ENCODE data around the gene CFAP61.

Gene CFAP61

GRCh38 chr20:20321134-20321533, 268.8 kb downstream of the CFAP61 start:
- Histone ChIP-seq H3K36me3 (ENCODE audit: control insufficient read depth, insufficient read depth, low read length) (no peaks in the 10 kb centered on the region), H3K4me1 (ENCODE audit: control insufficient read depth, insufficient read depth, low read length) (no peaks in the 10 kb centered on the region), H3K4me3 (ENCODE audit: low read length) (no peak overlapping the region), H3K9ac (ENCODE audit: low read length) (no peak overlapping the region), H3K27me3 (ENCODE audit: control insufficient read depth, insufficient read depth, low read length) (no peaks in the 10 kb centered on the region), H3K27ac (ENCODE audit: low read depth, low read length) (no peak overlapping the region)

GRCh38 chr20:20321917-20322316, 269.6 kb downstream of the CFAP61 start:
- no peaks in the 10 kb centered on the region for H3K4me1 ChIP-seq (ENCODE audit: control insufficient read depth, insufficient read depth, low read length)
- no peak overlapping the region for H3K4me3 ChIP-seq (ENCODE audit: low read length)
- no peaks in the 10 kb centered on the region for H3K27me3 ChIP-seq (ENCODE audit: control insufficient read depth, insufficient read depth, low read length)
- H3K27ac ChIP-seq (ENCODE audit: low read depth, low read length) = no peak overlapping the region
- no peaks in the 10 kb centered on the region for H3K36me3 ChIP-seq (ENCODE audit: control insufficient read depth, insufficient read depth, low read length)
- H3K9ac ChIP-seq (ENCODE audit: low read length) = no peak overlapping the region

GRCh38 chr20:20322912-20323311, 270.6 kb downstream of the CFAP61 start:
- no peaks in the 10 kb centered on the region for H3K36me3 ChIP-seq (ENCODE audit: control insufficient read depth, insufficient read depth, low read length)
- no peak overlapping the region for H3K4me3 ChIP-seq (ENCODE audit: low read length)
- no peaks in the 10 kb centered on the region for H3K4me1 ChIP-seq (ENCODE audit: control insufficient read depth, insufficient read depth, low read length)
- no peak overlapping the region for H3K27ac ChIP-seq (ENCODE audit: low read depth, low read length)
- no peaks in the 10 kb centered on the region for H3K27me3 ChIP-seq (ENCODE audit: control insufficient read depth, insufficient read depth, low read length)
- H3K9ac ChIP-seq (ENCODE audit: low read length) = no peak overlapping the region

DNA sequence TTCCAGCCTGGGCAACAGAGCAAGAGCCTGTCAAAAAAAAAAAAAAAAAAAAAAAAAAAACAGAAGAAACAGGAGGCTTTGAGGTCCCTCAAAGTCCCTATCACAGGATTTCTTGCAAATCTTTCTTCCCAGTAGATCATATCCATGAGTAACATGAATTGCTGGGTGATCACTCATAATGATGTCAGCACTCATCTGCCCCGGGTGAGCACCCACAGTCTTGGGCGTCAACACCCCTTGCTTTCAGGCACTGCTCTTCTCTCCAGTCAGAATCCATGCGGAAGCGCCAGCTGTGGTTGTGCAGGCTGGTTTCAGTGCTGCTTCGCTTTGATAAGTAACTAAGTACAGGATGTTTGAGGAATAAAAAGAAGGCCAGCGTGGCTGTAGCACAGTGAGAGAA, 275.4 kb downstream of the CFAP61 start:
- no peaks in the 10 kb centered on the region for H3K36me3 ChIP-seq (ENCODE audit: control insufficient read depth, insufficient read depth, low read length)
- no peak overlapping the region for H3K4me3 ChIP-seq (ENCODE audit: low read length)
- H3K9ac ChIP-seq (ENCODE audit: low read length) = no peak overlapping the region

GRCh38 chr20:20329564-20329963, 277.2 kb downstream of the CFAP61 start:
- no peaks in the 10 kb centered on the region for H3K36me3 ChIP-seq (ENCODE audit: control insufficient read depth, insufficient read depth, low read length)
- no peak overlapping the region for H3K27ac ChIP-seq (ENCODE audit: low read depth, low read length)
- no peaks in the 10 kb centered on the region for H3K4me1 ChIP-seq (ENCODE audit: control insufficient read depth, insufficient read depth, low read length)
- no peak overlapping the region for H3K9ac ChIP-seq (ENCODE audit: low read length)
- no peak overlapping the region for H3K4me3 ChIP-seq (ENCODE audit: low read length)
- no peaks in the 10 kb centered on the region for H3K27me3 ChIP-seq (ENCODE audit: control insufficient read depth, insufficient read depth, low read length)

More for the DNA sequence above, 275.4 kb downstream of the CFAP61 start:
- Histone ChIP-seq H3K27ac (ENCODE audit: low read depth, low read length) (no peak overlapping the region), H3K27me3 (ENCODE audit: control insufficient read depth, insufficient read depth, low read length) (no peaks in the 10 kb centered on the region), H3K4me1 (ENCODE audit: control insufficient read depth, insufficient read depth, low read length) (no peaks in the 10 kb centered on the region)

DNA sequence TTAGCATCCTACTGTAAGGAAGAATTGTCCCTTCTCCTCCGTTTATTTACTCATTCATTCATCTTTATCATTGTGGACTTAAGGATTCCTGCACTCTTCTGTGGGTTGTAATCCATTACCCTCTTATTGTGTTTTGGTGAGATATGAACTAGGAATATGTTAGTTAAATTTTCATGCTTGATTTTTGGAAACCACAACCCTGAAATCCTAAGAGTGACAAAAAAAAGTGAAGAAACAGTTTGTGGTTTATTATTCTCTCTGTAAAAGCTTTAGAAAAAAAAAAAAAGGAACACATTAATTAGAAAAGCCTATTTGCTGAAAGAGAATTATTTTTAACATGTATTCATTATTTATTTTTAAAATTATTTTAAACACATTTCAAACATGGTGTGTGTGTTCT, 278.8 kb downstream of the CFAP61 start:
- H3K27me3 ChIP-seq (ENCODE audit: control insufficient read depth, insufficient read depth, low read length) = no peaks in the 10 kb centered on the region
- H3K27ac ChIP-seq (ENCODE audit: low read depth, low read length) = no peak overlapping the region

DNA sequence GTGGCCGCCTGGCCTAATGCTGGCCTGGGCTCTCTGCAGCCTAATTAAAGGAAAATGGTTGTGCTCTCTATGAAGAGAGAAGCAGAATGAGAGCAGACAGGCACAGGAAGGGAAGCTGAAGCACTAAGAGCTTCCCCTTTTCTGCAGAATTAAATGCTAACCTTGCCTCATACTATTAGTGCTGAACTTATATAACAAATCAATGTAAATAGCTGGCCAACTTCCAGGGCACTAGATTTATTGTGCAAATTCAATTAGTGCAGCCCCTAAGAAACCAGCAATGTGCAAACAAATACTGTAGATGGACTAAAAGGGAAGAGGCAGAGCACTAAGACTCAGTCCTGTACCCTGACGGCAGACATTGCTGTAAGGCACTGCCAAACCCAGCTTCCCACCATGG, 279.5 kb downstream of the CFAP61 start:
- H3K4me1 ChIP-seq (ENCODE audit: control insufficient read depth, insufficient read depth, low read length) = no peaks in the 10 kb centered on the region
- H3K4me3 ChIP-seq (ENCODE audit: low read length) = no peak overlapping the region
- H3K27ac ChIP-seq (ENCODE audit: low read depth, low read length) = no peak overlapping the region
- H3K9ac ChIP-seq (ENCODE audit: low read length) = no peak overlapping the region
- H3K36me3 ChIP-seq (ENCODE audit: control insufficient read depth, insufficient read depth, low read length) = no peaks in the 10 kb centered on the region
- no peaks in the 10 kb centered on the region for H3K27me3 ChIP-seq (ENCODE audit: control insufficient read depth, insufficient read depth, low read length)

More for the DNA sequence above, 278.8 kb downstream of the CFAP61 start:
- H3K4me1 ChIP-seq (ENCODE audit: control insufficient read depth, insufficient read depth, low read length) = no peaks in the 10 kb centered on the region
- H3K36me3 ChIP-seq (ENCODE audit: control insufficient read depth, insufficient read depth, low read length) = no peaks in the 10 kb centered on the region
- no peak overlapping the region for H3K9ac ChIP-seq (ENCODE audit: low read length)
- H3K4me3 ChIP-seq (ENCODE audit: low read length) = no peak overlapping the region

DNA sequence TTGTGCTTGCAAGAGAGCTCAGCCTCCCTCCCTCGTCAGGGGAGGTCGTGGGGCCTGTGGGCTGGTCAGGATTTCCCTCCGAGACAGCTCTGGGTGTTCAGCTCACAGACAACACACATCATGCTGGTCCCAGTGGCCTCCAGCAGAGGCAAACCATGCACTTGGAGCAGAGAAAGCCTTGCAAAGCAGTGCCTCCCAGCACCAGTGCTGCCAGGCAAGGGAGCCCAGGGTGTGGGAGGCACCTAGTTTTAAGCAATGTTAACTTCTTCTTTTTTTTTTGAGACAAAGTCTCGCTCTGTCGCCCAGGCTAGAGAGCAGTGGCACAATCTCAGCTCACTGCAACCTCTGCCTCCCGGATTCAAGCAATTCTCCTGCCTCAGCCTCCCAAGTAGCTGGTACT, 281.5 kb downstream of the CFAP61 start:
- Histone ChIP-seq H3K36me3 (ENCODE audit: control insufficient read depth, insufficient read depth, low read length) (no peaks in the 10 kb centered on the region), H3K27ac (ENCODE audit: low read depth, low read length) (no peak overlapping the region), H3K27me3 (ENCODE audit: control insufficient read depth, insufficient read depth, low read length) (no peaks in the 10 kb centered on the region), H3K4me3 (ENCODE audit: low read length) (no peak overlapping the region), H3K9ac (ENCODE audit: low read length) (no peak overlapping the region), H3K4me1 (ENCODE audit: control insufficient read depth, insufficient read depth, low read length) (no peaks in the 10 kb centered on the region)

- Histone ChIP-seq H3K9ac (ENCODE audit: low read length) (no peak overlapping the region), H3K4me1 (ENCODE audit: control insufficient read depth, insufficient read depth, low read length) (no peaks in the 10 kb centered on the region), H3K27ac (ENCODE audit: low read depth, low read length) (no peak overlapping the region), H3K4me3 (ENCODE audit: low read length) (no peak overlapping the region), H3K36me3 (ENCODE audit: control insufficient read depth, insufficient read depth, low read length) (no peaks in the 10 kb centered on the region), H3K27me3 (ENCODE audit: control insufficient read depth, insufficient read depth, low read length) (no peaks in the 10 kb centered on the region)
These were observed 282.2 kb downstream of the CFAP61 start for GRCh38 chr20:20334489-20334888.

GRCh38 chr20:20338133-20338730, 285.9 kb downstream of the CFAP61 start:
- no peaks in the 10 kb centered on the region for H3K27me3 ChIP-seq (ENCODE audit: control insufficient read depth, insufficient read depth, low read length)
- H3K27ac ChIP-seq (ENCODE audit: low read depth, low read length) = no peak overlapping the region
- H3K9ac ChIP-seq (ENCODE audit: low read length) = no peak overlapping the region
- no peaks in the 10 kb centered on the region for H3K36me3 ChIP-seq (ENCODE audit: control insufficient read depth, insufficient read depth, low read length)
- H3K4me3 ChIP-seq (ENCODE audit: low read length) = no peak overlapping the region
- no peaks in the 10 kb centered on the region for H3K4me1 ChIP-seq (ENCODE audit: control insufficient read depth, insufficient read depth, low read length)

- H3K36me3 ChIP-seq (ENCODE audit: control insufficient read depth, insufficient read depth, low read length) = no peaks in the 10 kb centered on the region
- H3K4me1 ChIP-seq (ENCODE audit: control insufficient read depth, insufficient read depth, low read length) = no peaks in the 10 kb centered on the region
These were observed 288.1 kb downstream of the CFAP61 start for GRCh38 chr20:20340443-20340842.

GRCh38 chr20:20341371-20341770, 289.0 kb downstream of the CFAP61 start:
- Histone ChIP-seq H3K9ac (ENCODE audit: low read length) (no peak overlapping the region), H3K36me3 (ENCODE audit: control insufficient read depth, insufficient read depth, low read length) (no peaks in the 10 kb centered on the region), H3K27me3 (ENCODE audit: control insufficient read depth, insufficient read depth, low read length) (no peaks in the 10 kb centered on the region)

More at GRCh38 chr20:20340443-20340842, 288.1 kb downstream of the CFAP61 start:
- Histone ChIP-seq H3K27me3 (ENCODE audit: control insufficient read depth, insufficient read depth, low read length) (no peaks in the 10 kb centered on the region), H3K27ac (ENCODE audit: low read depth, low read length) (no peak overlapping the region), H3K4me3 (ENCODE audit: low read length) (no peak overlapping the region), H3K9ac (ENCODE audit: low read length) (no peak overlapping the region)

GRCh38 chr20:20342066-20342465, 289.7 kb downstream of the CFAP61 start:
- no peak overlapping the region for H3K27ac ChIP-seq (ENCODE audit: low read depth, low read length)
- no peak overlapping the region for H3K4me3 ChIP-seq (ENCODE audit: low read length)
- no peaks in the 10 kb centered on the region for H3K36me3 ChIP-seq (ENCODE audit: control insufficient read depth, insufficient read depth, low read length)
- H3K9ac ChIP-seq (ENCODE audit: low read length) = no peak overlapping the region
- H3K27me3 ChIP-seq (ENCODE audit: control insufficient read depth, insufficient read depth, low read length) = no peaks in the 10 kb centered on the region
- no peaks in the 10 kb centered on the region for H3K4me1 ChIP-seq (ENCODE audit: control insufficient read depth, insufficient read depth, low read length)

More at GRCh38 chr20:20341371-20341770, 289.0 kb downstream of the CFAP61 start:
- Histone ChIP-seq H3K4me3 (ENCODE audit: low read length) (no peak overlapping the region), H3K27ac (ENCODE audit: low read depth, low read length) (no peak overlapping the region), H3K4me1 (ENCODE audit: control insufficient read depth, insufficient read depth, low read length) (no peaks in the 10 kb centered on the region)
